HG02610 (cell line): Measurements from ENCODE around the gene KMT2B.
"Not testable (repeated sequence)": the region's sequence is repeated elsewhere in the genome, so short reads cannot be mapped to it uniquely, and the experiment has no call there.

Source experiments
- ATAC-seq: cut with Tn5 transposase; IDR thresholded peaks from one replicate; pipeline ENCODE4 v1.9.1; 2021; ENCODE audit warnings: mild to moderate bottlenecking, moderate library complexity; ENCODE audit not compliant: unreplicated experiment

KMT2B gene

DNA sequence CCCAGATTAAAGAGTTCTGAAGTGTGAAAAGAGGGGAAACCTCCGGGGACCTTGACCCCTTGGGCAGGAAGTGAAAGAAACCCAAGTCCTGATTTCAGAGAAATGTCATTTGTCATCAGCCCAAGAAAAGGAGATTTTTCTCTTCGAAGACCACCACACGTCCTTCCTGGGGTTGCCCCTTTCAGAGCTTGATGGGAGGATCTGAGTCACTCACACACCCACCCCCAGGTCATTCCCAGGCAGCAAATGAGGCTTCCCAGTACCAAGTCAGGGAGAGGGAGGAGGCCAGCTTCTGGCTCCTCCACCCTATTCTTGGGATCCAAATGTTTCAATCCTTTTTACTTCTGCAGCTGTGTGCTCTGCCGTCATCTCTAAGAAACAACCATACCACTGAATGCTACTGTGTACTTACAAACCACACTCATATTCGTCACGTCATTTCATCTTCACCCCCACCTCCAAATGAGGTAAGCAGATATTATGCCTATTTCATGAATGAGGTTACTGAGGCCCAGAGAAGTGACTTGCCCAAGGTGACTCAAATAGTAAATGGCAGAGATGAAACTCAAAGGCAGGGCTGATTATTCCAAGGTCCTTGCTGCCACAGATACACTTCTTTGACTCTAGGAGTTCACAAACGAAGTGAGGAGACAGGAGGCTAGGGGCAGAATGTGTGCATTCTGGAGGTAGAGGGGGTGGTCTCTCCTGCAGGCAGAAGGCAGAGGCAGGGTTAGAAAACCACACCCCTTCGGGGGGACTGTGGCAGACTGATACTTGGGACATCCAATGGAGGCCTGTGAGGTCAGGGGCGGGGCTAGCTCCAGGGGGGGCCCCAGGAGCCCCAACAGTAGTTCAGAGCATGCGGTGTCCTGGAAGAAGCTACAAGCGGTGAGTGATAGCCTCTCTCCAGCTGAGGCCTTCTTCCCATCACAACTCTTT, 5.0 kb upstream of the KMT2B start:
- peak; percentile 19 for ATAC-seq

DNA sequence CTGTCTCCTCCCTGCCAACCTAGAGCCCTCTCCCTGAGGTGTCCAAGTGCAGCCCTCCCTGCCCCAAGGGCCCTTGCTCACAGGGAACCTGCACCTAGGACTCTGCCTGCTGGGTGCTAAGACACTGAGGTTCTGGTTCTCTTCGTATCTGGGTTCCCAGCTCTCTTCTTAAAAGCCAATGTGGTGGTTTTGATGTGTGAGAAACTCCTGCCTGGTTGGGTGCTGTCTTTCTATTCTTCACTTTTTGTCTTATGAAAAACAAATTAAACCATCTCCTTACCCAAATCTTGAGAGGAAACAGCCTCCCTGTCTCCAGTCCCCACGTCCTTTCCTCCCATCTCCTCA, 4.3 kb upstream of the KMT2B start:
- ATAC-seq: no peak

DNA sequence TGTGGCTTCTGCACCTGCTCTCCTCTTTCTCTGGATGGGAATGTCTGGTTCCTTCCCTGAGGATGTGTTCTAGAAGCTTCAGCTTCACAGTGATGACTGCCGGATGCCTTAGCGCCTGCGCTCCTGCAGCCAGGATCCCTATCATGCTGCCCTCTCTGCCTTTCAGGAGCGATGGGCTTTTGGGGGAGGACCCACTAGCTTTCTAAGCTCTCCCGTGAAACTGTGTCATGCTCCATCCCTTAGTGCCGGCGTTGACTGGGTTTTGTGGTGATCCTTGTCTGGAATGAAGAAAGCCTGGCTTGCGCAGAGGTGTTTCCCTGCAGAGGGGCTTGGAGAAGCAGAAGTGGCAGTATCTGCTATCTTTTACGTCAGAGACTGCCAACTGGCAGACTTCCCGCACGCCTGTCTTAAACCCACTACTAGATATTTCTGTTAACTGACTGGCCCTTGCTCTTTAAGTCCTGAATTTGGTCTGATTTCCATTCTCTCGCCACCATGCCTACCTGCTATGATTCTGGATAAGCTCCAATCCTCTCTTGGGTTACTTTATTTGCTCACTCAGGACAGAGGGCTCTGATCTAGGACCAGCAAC, 3.8 kb upstream of the KMT2B start:
- no peak for ATAC-seq

DNA sequence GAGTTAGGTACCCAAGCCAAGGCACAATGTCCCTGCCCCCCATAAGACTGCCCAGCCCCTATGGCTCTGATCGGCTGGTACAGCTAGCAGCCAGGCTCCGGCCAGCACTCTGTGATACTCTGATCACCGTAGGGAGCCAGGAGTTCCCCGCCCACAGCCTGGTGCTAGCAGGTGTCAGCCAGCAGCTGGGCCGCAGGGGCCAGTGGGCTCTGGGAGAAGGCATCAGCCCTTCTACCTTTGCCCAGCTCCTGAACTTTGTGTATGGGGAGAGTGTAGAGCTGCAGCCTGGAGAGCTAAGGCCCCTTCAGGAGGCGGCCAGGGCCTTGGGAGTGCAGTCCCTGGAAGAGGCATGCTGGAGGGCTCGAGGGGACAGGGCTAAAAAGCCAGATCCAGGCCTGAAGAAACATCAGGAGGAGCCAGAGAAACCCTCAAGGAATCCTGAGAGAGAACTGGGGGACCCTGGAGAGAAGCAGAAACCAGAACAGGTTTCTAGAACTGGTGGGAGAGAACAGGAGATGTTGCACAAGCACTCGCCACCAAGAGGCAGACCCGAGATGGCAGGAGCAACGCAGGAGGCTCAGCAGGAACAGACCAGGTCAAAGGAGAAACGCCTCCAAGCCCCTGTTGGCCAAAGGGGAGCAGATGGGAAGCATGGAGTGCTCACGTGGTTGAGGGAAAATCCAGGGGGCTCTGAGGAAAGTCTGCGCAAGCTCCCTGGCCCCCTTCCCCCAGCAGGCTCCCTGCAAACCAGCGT, 3.0 kb upstream of the KMT2B start:
- ATAC-seq: no peak

DNA sequence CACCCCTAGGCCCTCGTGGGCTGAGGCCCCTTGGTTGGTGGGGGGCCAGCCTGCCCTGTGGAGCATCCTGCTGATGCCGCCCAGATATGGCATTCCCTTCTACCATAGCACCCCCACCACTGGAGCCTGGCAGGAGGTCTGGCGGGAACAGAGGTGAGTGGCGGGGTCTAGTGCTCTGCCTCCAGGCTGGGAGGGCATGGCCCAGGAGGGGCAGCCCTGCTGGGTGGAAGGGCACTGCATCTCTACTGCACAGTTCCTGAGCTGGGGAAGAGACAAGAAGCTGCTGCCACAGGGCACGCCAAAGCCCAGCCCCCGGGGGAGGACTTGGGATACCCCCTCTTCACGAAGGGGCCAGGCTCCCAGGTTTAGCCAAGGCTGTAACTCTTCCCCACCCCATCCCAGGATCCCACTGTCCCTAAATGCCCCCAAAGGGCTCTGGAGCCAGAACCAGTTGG, 2.4 kb upstream of the KMT2B start:
- no peak for ATAC-seq

DNA sequence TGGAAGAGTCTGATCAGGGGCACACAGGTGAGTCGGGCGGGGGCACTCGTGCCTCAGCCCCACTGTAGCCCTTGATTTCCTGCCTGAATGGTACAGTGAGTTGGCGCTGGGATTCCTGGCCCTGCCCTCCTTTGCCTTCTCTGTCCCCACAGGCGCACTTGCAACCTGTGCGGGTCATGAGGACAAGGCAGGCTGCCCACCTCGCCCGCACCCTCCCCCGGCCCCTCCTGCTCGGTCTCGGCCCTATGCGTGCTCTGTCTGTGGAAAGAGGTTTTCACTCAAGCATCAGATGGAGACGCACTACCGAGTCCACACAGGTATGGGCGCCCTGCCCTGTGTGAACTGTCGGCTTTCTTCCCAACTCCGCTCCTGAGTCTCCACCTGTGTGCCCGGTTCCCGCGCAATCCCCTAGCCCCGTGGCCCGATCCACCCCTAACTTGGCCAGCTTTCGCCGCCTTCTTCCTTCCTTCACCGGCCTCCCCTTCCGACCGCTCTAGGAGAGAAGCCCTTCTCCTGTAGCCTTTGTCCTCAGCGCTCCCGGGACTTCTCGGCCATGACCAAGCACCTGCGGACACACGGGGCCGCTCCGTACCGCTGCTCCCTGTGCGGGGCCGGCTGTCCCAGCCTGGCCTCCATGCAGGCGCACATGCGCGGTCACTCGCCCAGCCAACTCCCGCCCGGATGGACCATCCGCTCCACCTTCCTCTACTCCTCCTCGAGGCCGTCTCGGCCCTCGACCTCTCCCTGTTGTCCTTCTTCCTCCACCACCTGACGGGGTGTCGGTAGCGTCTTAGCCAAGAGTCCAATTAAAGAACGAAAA, 1.6 kb upstream of the KMT2B start:
- ATAC-seq: no peak

DNA sequence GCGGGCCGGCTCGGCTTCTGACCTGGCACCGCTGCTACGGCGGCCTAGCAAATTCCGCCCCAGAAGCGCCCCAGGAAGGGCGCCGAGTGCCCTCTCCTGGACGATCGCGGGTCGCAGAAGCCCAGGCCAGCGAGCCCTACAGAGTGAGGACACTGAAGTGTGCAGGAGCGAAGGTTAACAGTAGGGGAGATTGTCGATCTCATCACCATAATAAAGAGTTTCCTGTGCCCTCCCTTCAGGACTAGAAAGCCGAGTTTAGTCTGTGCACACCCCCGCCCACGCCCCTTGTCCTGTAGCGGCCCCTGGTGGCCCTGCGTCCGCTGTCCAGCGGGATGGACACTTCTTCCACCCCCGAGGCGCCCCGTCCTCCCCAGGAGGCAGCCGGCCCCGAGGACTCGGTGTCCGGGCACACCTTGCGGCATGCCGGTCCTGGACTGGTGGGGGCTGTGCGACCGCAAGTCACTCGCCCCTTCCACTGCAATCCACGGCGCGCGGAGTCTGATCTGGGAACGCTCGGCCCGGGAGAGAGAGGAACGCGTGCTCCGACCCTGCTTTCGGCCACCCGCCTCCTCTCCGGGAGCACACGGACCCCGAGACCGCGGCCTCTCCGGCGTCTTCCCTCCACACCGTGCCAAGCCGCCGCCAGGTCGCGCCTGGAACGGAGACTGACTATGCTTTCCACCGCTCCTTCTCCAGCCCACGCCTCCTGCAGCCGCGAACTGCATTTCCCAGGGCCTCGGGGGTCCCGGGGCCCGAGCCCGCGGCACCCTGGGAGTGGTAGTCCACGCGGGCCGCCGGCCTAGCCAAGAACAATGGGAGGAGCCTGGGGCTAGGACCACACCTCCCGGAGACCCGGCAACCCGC, 770 bp upstream of the KMT2B start:
- peak; percentile 58 for ATAC-seq

DNA sequence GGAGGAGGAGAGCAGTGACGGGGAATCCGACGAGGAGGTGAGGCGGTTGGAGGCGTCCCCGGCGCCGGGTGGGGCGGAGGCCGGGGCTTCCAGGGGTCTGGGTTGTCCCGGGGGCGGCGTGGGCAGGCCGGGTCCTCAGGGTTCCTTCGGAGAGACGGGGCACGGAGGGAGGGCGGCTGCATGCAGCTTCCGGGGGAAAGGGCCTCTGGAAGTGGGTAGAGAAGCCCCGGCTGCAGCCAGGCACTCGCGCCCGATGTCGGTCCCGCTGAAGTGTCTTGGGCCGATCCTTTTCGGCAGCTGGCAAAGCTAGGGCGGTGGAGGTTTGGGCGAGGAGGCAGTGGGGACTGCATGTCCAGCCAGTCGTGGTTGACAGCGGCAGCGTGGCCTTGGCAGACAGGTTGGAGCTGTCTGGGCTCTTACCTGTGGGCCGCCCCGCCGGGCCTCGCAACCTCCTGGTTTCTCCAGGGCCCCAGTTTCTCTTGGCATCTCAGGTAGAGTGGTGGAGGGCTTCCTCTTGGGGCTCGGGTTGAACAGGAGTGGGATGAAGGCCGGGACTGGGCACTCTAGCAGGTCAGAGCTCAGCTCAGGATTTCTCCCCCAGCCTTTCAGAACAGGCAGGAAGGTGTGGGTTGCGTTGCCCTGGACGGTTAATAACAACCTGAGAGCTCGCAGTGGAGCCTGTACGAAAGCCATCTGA, 690 bp downstream of the KMT2B start:
- peak; percentile 2 for ATAC-seq

DNA sequence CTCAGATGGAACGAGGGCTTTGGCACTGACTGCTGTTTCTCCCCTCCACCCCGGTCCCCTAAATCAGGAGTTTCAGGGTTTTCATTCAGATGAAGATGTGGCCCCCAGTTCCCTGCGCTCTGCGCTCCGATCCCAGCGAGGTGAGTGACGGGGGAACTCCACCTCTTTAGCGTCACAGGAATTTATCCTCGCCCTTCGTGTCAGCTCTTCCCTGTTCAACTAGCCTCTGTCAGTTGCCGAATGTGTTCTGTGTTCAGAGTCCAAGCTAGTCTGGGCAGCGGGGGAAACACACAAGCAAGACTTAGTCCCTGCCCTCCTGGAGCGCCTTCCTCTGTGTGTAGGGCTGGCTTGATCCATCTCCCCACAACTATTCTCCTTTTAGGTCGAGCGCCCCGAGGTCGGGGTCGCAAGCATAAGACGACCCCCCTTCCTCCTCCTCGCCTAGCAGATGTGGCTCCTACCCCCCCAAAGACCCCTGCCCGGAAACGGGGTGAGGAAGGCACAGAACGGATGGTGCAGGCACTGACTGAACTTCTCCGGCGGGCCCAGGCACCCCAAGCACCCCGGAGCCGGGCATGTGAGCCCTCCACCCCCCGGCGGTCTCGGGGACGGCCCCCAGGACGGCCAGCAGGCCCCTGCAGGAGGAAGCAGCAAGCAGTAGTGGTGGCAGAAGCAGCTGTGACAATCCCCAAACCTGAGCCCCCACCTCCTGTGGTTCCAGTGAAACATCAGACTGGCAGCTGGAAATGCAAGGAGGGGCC, 1.8 kb downstream of the KMT2B start:
- no peak for ATAC-seq

DNA sequence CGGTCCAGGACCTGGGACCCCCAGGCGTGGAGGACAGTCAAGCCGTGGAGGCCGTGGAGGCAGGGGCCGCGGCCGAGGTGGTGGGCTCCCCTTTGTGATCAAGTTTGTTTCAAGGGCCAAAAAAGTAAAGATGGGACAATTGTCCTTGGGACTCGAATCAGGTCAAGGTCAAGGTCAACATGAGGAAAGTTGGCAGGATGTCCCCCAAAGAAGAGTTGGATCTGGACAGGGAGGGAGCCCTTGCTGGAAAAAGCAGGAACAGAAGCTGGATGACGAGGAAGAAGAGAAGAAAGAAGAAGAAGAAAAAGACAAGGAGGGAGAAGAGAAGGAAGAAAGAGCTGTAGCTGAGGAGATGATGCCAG, 2.3 kb downstream of the KMT2B start:
- ATAC-seq: no peak

DNA sequence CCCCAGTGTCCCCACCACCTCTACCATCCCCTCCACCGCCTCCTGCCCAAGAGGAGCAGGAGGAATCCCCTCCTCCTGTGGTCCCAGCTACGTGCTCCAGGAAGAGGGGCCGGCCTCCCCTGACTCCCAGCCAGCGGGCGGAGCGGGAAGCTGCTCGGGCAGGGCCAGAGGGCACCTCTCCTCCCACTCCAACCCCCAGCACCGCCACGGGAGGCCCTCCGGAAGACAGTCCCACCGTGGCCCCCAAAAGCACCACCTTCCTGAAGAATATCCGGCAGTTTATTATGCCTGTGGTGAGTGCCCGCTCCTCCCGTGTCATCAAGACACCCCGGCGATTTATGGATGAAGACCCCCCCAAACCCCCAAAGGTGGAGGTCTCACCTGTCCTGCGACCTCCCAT, 2.8 kb downstream of the KMT2B start:
- ATAC-seq: no peak

DNA sequence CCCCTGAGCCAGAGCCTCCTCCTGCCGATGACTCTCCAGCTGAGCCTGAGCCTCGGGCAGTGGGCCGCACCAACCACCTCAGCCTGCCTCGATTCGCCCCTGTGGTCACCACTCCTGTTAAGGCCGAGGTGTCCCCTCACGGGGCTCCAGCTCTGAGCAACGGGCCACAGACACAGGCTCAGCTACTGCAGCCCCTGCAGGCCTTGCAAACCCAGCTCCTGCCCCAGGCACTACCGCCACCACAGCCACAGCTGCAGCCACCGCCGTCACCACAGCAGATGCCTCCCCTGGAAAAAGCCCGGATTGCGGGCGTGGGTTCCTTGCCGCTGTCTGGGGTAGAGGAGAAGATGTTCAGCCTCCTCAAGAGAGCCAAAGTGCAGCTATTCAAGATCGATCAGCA, 3.6 kb downstream of the KMT2B start:
- no peak for ATAC-seq

DNA sequence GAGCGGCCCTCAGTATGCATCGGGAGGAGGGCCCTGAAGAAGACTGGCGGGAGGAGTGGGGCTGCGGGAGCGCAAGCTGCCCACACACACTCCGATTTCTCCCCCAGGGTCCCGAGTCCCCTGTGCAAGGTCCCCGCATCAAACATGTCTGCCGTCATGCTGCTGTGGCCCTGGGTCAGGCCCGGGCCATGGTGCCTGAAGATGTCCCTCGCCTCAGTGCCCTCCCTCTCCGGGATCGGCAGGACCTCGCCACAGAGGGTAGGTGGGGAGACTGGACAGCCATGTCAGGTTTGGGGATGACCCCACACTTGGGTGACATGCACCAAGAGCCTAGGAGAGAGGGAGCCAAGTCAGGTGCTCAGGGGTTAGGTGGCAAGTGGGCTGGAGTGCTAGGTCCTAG, 4.7 kb downstream of the KMT2B start:
- ATAC-seq: no peak

DNA sequence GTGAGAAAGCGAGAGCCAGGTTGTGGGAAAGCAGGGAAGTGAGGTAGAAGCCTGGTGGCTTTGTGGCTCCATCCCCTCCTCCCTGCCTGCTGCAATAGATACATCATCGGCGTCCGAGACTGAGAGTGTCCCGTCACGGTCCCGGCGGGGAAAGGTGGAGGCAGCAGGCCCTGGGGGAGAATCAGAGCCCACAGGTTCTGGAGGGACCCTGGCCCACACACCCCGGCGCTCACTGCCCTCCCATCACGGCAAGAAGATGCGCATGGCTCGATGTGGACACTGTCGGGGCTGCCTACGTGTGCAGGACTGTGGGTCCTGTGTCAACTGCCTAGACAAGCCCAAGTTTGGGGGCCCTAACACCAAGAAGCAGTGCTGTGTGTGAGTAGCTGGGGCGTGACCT, 5.1 kb downstream of the KMT2B start:
- ATAC-seq: no peak

DNA sequence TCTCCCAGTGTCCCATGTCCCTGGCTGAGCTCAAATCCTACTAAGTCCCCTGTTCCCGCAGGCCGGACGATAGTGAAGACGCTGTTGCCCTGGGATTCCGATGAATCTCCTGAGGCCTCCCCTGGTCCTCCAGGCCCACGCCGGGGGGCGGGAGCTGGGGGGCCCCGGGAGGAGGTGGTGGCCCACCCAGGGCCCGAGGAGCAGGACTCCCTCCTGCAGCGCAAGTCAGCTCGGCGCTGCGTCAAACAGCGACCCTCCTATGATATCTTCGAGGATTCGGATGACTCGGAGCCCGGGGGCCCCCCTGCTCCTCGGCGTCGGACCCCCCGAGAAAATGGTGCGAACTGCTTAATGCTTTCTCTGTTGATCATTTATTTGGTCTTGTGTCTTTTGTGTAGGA, 5.9 kb downstream of the KMT2B start:
- no peak for ATAC-seq

DNA sequence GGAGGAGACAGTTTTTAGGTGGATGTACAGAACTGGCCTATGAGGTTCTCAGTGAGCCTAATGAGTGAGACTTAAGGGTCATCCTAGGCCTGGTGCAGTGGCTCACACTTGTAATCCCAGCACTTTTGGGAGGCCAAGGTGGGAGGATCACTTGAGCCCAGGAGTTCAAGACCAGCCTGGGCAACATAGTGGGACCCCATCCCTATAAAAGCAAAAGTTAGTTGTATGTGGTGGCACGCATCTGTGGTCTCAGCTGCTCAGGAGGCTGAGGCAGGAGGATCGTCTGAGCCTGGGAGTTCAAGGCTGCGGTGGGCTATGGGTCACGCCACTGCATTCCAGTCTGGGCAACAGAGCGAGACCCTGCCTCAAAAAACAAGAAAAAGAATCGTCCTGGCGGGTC, 6.3 kb downstream of the KMT2B start:
- not testable (repeated sequence) for ATAC-seq

DNA sequence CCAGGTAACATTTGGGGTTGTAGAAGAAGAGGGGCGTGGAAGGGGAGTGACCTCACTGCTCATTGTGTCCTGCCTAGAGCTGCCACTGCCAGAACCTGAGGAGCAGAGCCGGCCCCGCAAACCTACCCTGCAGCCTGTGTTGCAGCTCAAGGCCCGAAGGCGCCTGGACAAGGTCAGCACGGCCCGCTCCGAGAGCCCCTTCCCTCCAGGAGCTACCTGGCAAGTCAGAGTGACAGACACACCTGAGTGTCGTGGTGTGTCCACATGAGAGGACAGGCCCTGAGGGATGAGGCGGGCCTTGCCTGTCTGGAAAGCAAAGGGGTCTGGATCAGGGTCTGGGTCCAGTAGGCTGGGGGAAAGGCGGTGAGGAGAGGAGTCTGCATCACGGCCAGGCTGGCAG, 6.8 kb downstream of the KMT2B start:
- no peak for ATAC-seq

DNA sequence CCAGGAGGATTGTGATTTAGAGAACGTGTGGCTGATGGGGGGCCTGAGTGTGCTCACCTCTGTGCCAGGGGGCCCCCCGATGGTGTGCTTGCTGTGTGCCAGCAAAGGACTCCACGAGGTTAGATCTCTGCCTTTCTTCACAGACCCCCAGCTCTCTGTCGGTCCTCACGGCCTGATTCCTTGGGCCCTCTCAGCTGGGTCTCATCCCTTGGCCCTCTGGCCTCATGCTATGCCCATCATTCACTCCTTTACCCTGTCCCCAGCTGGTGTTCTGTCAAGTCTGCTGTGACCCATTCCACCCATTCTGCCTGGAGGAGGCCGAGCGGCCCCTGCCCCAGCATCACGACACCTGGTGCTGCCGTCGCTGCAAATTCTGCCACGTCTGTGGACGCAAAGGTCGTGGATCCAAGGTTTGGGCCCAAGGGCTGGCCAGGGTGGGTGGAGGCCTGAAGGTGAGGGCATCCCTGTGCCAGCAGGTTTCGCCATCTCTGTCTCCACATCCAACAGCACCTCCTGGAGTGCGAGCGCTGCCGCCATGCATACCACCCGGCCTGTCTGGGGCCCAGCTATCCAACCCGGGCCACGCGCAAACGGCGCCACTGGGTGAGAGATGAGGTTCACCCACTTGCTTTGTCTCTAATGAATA, 7.5 kb downstream of the KMT2B start:
- ATAC-seq: no peak
